Brain microvascular endothelial cell (primary cell): ENCODE measurements around the gene CEMP1.

Experiments
- DNase-seq: peaks from one replicate; pipeline ENCODE4 v3.0.0-alpha.2; 2020
- H3K27ac ChIP-seq: fragments of 250-450 bp; sonication (Bioruptor Pico); 2 replicates; pipeline ENCODE4 v1.5.1; 2020; ENCODE audit warnings: mild to moderate bottlenecking, moderate library complexity
- H3K27me3 ChIP-seq: fragments of 250-450 bp; sonication (Bioruptor Pico); replicated peaks from 2 replicates; pipeline ENCODE4 v1.5.1; 2020; ENCODE audit warnings: mild to moderate bottlenecking
- H3K36me3 ChIP-seq: fragments of 250-450 bp; sonication (Bioruptor Pico); replicated peaks from 2 replicates; pipeline ENCODE4 v1.5.1; 2020; ENCODE audit warnings: mild to moderate bottlenecking
- H3K4me3 ChIP-seq: 2 replicates; pipeline ENCODE4 v1.5.1; 2011; ENCODE audit warnings: low read depth, mild to moderate bottlenecking, control low read depth, low read length, moderate library complexity
- CTCF ChIP-seq: IDR thresholded peaks from 2 replicates; pipeline ENCODE4 v1.5.1; 2011; ENCODE audit warnings: low read depth, mild to moderate bottlenecking, moderate library complexity, low read length, control low read depth, inconsistent platforms; ENCODE audit errors: missing control alignments
- in situ Hi-C: cut with HindIII; loops from 2 replicates; pipeline ENCODE4 v1.10.0; 2017; ENCODE audit warnings: low sequenced_read_pairs, low pct_ligation_motif_present

CEMP1 gene

GRCh38 chr16:2486645-2487516 lies 44.3 kb downstream of the CEMP1 start:
- Histone ChIP-seq H3K27ac (no peak overlapping the region), H3K36me3 (no peaks in the 10 kb centered on the region), H3K27me3 (no peaks in the 10 kb centered on the region), H3K4me3 (no peak overlapping the region)
- TF ChIP-seq CTCF: peak; percentile 31
- no peak for DNase-seq
- in situ Hi-C loops: no loop called here

- no peak for DNase-seq
- no peak overlapping the region for H3K27ac ChIP-seq
- no peak overlapping the region for H3K4me3 ChIP-seq
- in situ Hi-C loops: no loop called here
- no peaks in the 10 kb centered on the region for H3K36me3 ChIP-seq
- H3K27me3 ChIP-seq: no peaks in the 10 kb centered on the region
- no peak for TF ChIP-seq CTCF
Observed at GRCh38 chr16:2485811-2486507, 45.2 kb downstream of the CEMP1 start.

GRCh38 chr16:2484898-2485508 lies 46.2 kb downstream of the CEMP1 start:
- Histone ChIP-seq H3K27me3 (no peaks in the 10 kb centered on the region), H3K27ac (no peak overlapping the region), H3K4me3 (no peak overlapping the region), H3K36me3 (no peaks in the 10 kb centered on the region)
- no peak for TF ChIP-seq CTCF
- DNase-seq: no peak
- in situ Hi-C loops: no loop called here

- Histone ChIP-seq H3K27me3 (no peaks in the 10 kb centered on the region), H3K4me3 (no peak overlapping the region), H3K36me3 (no peaks in the 10 kb centered on the region), H3K27ac (no peak overlapping the region)
- in situ Hi-C loops: no loop called here
- DNase-seq: no peak
- TF ChIP-seq CTCF: no peak
Observed at GRCh38 chr16:2483939-2484897, 47.0 kb downstream of the CEMP1 start.
